Stimulated activated CD4-positive, alpha-beta T cell treated with anti-CD3 and anti-CD28 coated beads, Interleukin-12 subunit alpha, Interleukin-12 subunit beta, amount 100 ng/mL, for 24 hours (primary cell): Measurements from ENCODE around the gene ZNF804B.
"Not testable (repeated sequence)": the region's sequence is repeated elsewhere in the genome, so short reads cannot be mapped to it uniquely, and the experiment has no call there.

ENCODE experiments used
- DNase-seq, 2 experiments: peaks; one replicate each; pipeline ENCODE4 v3.0.0-alpha.2; 2020; ENCODE audit warnings: low read depth in 2 of 2

Gene ZNF804B

GRCh38 chr7:89085580-89085979 lies 326.1 kb downstream of the ZNF804B start:
- DNase-seq, result no peak

GRCh38 chr7:89091550-89091949 lies 332.1 kb downstream of the ZNF804B start:
- no peak for DNase-seq

- no peak for DNase-seq
Observed at GRCh38 chr7:89094269-89094668, 334.8 kb downstream of the ZNF804B start.

GRCh38 chr7:89103564-89103963 lies 344.1 kb downstream of the ZNF804B start:
- DNase-seq, result no peak

- no peak for DNase-seq
Observed at GRCh38 chr7:89104748-89105685, 345.5 kb downstream of the ZNF804B start.

- DNase-seq, result no peak
Observed at GRCh38 chr7:89123871-89124270, 364.4 kb downstream of the ZNF804B start.

- DNase-seq, result no peak
Observed at GRCh38 chr7:89129600-89130375, 370.3 kb downstream of the ZNF804B start.

GRCh38 chr7:89133357-89133756 lies 373.9 kb downstream of the ZNF804B start:
- no peak for DNase-seq

GRCh38 chr7:89133819-89134218 lies 374.3 kb downstream of the ZNF804B start:
- no peak for DNase-seq

- DNase-seq, result no peak
Observed at GRCh38 chr7:89145801-89146200, 386.3 kb downstream of the ZNF804B start.

- no peak for DNase-seq
Observed at GRCh38 chr7:89160107-89160506, 400.6 kb downstream of the ZNF804B start.

- no peak for DNase-seq
Observed at GRCh38 chr7:89165421-89165820, 405.9 kb downstream of the ZNF804B start.

- no peak for DNase-seq
Observed at GRCh38 chr7:89170628-89171027, 411.1 kb downstream of the ZNF804B start.

- no peak for DNase-seq
Observed at GRCh38 chr7:89182116-89182515, 422.6 kb downstream of the ZNF804B start.

- DNase-seq, result no peak
Observed at GRCh38 chr7:89183712-89184111, 424.2 kb downstream of the ZNF804B start.

- no peak for DNase-seq
Observed at GRCh38 chr7:89200758-89201157, 441.3 kb downstream of the ZNF804B start.

GRCh38 chr7:89223900-89224395 lies 464.4 kb downstream of the ZNF804B start:
- no peak for DNase-seq

GRCh38 chr7:89228688-89229171 lies 469.2 kb downstream of the ZNF804B start:
- DNase-seq, result not testable (repeated sequence)

- DNase-seq, result no peak
Observed at GRCh38 chr7:89238156-89238555, 478.7 kb downstream of the ZNF804B start.

- DNase-seq, result no peak
Observed at GRCh38 chr7:89246196-89246595, 486.7 kb downstream of the ZNF804B start.

GRCh38 chr7:89247207-89247606 lies 487.7 kb downstream of the ZNF804B start:
- no peak for DNase-seq

- DNase-seq, result no peak
Observed at GRCh38 chr7:89259085-89259484, 499.6 kb downstream of the ZNF804B start.
